Stimulated activated CD8-positive, alpha-beta memory T cell treated with anti-CD3 and anti-CD28 coated beads, Interleukin-12 subunit alpha, Interleukin-12 subunit beta, amount 100 ng/mL, for 24 hours (primary cell): Measurements from ENCODE around the gene ZSWIM6.

Experiments
- DNase-seq: peaks from one replicate; pipeline ENCODE4 v3.0.0-alpha.2; 2020; ENCODE audit errors: extremely low read depth

The ZSWIM6 gene

DNA sequence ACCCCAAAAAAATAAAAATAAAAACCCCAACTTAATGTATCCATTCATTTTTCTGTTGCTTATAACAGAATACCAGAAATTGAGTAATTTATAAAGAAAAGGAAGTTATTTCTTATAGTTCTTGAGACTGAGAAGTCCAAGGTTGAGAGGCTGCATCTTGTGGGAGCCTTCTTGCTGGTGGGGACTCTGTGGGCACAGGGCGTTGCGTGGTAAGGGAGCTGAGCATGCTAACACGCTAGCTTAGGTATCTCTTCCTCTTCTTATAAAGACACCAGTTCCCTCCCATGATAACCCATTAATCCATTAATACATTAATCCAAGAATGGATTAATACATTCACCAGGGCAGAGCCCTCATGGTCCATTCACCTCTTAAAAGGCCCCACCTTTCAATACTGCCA, 150.9 kb downstream of the ZSWIM6 start:
- no peak for DNase-seq

DNA sequence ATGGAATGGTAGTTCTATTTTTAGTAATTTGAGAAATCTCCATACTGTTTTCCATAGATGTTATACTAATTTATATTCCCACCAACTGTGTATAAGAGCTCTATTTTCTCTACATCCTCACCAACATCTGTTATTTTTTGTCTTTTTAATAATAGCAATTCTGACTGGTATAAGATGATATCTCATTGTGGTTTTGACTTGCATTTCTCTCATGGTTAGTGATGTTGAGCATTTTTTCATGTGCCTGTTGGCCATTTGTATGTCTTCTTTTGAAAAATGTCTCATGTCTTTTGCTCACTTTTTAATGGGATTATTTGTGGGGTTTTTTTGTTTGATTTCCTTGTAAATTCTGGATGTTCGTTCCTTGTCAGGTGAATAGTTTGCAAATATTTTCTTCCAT, 154.4 kb downstream of the ZSWIM6 start:
- no peak for DNase-seq

DNA sequence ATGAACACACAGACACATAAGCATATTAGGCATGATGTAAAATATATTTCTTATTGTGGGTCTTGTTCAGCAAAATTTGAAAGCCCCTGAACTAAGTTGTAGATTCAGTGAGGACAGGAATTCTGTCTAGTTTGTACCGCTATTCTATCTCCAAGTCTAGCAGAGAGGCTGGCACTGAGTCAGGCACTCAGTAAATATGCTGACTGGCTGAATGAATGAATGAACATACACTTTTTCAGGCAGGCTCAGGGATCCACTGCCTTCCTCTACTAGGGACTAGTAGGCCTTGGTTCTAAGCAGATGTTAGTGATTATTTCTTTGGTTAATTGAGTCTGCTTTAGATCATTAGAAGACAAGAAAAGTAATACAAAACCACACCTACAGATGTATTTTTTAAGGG, 157.5 kb downstream of the ZSWIM6 start:
- DNase-seq: no peak

DNA sequence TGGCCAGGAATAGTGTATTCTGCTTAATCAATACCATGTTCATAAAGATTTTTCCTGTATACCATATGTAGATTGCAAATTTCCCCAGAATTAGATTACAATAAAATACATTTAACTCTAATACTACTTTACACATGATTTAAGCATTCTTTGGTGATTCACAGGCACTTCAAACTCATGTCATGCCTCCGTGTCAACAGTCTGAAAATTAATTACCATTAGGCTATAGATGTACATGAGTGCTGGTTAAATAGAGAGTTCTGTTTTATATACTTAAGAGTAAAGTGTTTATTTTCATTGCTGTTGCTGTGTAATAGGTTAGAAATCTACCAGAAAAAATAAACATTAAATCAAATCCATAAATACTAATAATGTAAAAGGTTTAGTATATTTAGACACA, 159.8 kb downstream of the ZSWIM6 start:
- no peak for DNase-seq

DNA sequence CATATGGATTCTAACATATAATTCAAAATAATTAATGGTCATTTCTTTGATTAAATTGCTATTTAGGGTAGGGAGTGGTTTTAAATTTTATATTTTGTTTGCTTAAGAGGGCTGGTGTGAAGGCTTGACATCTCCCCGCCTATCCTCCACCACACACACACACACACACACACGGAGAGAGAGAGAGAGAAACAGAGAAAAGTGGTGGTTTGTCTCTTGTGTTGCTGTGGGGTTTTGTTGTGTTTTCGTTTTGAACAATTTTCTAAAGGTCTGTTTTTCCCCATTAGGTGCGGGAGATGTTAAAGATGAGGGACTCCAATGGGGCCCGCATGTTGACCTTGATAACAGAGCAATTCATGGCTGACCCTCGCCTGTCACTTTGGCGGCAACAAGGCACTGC, 161.9 kb downstream of the ZSWIM6 start:
- DNase-seq: no peak

DNA sequence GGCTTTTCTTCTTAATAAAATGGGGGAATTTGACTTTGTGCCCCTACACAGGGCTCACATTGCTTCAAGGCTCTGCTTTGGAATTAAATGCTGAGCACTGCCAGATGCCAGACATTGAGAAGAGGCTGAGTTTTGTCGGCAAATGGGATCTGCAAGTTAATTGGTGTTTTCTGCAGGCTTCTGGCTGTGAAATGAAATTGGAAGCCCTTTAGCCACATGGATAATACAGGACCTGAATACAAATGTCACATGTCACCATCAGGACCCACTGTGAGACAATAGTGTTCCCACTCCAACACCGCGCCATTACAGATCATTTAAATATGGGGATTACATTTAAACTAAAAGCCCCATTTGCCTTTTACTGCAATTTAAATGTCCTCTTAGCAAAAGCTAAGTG, 164.4 kb downstream of the ZSWIM6 start:
- no peak for DNase-seq

DNA sequence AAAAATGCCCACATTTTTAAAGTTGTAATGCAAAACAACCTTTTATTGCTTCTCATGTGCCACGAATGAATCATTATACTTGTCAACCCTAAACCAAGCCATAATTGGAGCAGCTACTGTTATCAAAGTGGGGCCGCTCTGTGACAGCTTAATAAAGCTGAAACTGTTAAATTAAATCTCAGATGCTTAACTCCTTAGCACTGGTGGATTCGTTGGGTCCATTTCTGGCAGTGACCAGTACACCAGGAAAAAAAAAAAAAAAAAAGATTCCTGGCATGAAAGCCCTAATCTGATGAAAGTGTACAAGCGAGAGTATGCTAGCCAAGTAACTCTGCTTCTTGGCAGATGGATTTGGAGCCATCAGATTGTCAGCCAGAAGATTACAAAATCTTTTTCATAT, 164.8 kb downstream of the ZSWIM6 start:
- DNase-seq: no peak

DNA sequence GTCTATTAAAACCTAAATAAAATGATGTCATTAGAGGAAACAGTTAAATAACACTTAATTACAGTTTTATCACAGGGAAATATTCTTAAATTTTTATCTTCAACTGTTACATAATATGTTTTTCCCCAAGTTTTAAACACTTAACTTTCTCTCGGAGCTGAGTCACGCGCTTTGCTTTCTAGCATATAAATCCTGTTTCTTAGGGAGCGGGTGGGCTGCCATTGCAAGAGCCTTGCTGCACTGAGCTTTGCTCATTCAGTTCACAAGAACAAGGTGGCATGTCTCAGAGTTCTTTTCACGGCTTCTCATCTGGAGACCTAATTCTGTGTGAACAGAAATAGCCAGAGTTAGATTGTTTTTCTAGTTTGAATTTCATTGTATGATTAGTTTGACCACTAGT, 166.1 kb downstream of the ZSWIM6 start:
- no peak for DNase-seq

DNA sequence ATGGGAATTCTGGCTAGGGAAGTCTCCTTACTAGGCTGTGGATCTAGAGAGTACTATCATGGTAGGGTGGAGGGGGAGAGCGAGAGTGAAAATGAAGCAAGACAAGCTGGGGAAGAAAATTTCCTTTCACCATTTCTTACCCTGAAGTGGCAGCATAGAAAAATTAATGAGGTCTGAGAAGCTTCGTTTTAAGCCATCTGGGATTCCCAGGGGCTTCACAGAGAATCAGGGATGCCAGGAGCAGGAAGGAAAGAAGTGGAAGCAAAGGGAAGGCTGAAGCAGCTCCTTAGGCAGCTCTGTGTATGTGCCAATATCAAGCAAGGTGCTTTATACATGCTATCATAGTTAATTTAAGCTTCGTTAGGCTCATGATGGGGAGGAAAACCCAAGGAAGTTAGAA, 169.9 kb downstream of the ZSWIM6 start:
- no peak for DNase-seq

DNA sequence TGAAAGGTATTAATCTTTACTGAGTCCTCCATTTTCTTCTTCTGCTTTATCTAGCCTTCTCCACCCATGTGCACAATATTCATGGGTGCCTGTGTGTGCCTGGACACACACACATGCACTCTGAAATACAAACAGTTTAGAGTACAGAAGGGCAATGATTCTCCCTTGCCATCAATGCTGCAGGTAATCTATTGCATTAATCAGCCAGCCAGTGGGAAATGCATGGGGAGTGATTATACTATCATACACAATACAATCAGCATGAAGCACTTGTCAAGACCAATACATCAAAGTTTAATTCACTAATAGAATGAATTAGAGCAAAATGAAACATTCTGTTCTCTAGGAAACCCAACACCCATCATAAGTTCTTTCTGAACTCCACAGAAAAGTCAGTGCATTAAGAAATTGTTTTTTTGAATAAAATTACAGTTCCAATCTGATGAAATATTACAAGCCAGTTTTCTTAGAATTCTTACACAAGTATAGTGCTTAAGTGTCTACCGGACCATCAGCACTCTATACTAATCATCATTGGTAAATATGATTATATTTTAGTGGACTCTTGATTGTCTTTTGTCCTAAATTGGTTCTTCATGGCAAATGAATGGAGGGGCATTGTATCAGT, 172.2 kb downstream of the ZSWIM6 start:
- no peak for DNase-seq

DNA sequence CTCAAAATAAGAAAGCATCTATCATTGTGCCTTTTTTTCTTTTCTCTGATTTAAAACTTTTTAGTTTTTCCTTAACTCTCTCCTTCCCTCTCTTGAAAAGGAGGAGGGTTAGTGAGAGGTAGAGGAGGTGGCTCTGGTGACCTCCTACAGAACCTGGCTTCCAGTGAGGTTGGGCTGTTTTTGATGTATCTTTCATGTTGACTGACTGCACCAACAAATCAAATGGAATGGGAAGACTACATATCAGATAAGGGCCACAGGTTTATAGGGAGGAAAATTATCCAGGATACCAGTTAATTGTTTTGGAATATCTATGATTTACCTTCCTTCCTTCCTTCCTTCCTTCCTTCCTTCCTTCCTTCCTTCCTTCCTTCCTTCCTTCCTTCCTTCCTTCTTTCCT, 173.2 kb downstream of the ZSWIM6 start:
- DNase-seq: no peak

DNA sequence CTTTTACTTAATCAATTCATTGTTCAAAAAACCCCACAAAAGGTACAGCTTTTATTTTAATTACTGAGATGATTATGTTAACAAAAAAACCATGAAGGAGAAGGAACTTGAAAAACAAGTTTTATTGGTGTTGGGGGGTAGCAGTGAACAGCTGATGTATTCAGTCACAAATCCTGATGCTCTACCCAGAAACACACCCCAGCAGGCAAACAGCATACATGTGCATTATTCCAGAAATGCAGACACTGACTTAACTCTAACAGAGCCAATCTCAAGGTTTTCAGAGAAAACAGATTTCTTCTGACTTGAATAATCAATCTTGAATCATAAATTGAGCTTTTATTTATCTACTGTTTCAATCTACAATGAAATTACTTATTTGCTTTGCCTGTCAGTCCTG, 175.2 kb downstream of the ZSWIM6 start:
- no peak for DNase-seq

DNA sequence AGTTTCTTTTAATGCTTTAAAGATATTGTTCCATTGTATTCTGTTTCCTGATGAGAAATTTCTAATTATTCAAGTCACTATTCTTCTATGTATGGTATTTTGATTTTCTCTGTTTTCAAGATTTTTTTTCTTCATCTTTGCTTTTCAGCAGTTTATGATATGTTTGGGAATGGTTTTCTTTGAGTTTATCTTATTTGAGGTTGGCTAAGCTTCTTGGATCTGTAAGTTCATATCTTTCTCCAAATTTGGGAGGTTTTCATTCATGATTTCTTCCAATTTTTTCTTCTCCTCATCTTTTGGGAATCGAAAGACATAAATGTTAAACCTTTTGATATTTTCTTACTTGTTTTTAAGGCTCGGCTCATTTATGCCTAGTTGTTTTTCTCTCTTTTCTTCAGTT, 184.9 kb downstream of the ZSWIM6 start:
- no peak for DNase-seq

DNA sequence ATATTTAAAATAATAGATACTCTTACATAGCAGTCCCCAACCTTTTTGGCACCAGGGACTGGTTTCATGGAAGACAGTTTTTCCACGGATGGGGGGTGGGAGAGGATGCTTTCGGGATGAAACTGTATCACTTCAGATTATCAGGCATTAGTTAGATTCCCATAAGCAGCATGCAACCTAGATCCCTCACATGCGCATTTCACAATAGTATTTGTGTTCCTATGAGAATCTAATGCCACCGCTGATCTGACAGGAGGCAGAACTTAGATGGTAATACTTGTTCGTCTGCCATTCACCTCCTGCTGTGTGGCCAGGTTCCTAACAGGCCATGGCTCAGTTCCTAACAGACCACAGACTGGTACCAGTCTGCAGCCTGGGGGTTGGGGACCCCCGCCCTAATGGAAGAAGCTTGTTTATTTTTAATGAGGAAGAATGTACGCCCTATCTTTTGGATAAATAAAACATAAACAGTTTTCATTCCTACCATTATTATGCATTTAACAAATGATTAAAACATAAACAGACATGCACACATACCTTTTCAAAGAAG, 187.7 kb downstream of the ZSWIM6 start:
- no peak for DNase-seq

DNA sequence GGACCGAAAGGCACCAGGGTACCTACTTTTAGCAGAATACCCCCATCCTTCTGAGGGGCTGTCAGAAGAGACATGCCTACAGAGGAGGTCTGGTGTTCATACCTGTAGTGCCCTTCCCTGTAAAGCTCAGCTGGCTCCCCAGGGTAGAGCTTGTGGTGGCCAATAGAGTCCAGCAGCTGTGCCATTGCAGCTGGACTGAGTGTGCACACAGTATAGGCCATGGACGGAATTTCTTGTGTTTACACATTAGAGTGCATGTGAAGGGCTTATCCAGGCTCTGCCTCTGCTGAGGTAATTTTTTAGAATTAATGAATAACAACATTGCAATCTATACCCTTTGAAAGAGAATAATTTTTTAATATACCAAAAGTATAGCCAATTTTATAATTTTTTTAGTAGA, 191.0 kb downstream of the ZSWIM6 start:
- no peak for DNase-seq

DNA sequence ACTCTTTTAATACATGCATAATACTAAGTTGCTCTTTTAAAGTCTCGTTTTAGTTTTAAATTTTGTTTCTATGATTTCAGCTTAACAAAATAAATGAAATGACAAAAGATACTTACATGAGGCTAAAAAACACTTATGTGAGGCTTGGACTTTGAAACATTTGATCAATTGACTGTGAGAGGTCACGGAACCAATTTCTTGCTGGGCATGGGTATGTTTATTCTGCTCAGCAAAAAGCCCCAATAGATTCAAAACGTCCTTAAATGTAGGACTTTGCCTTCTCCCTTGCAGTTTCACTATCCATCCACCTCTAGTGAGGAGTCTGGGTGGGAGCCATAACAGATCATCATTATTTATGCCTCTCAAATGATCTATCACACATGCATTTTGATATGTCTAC, 191.9 kb downstream of the ZSWIM6 start:
- no peak for DNase-seq

DNA sequence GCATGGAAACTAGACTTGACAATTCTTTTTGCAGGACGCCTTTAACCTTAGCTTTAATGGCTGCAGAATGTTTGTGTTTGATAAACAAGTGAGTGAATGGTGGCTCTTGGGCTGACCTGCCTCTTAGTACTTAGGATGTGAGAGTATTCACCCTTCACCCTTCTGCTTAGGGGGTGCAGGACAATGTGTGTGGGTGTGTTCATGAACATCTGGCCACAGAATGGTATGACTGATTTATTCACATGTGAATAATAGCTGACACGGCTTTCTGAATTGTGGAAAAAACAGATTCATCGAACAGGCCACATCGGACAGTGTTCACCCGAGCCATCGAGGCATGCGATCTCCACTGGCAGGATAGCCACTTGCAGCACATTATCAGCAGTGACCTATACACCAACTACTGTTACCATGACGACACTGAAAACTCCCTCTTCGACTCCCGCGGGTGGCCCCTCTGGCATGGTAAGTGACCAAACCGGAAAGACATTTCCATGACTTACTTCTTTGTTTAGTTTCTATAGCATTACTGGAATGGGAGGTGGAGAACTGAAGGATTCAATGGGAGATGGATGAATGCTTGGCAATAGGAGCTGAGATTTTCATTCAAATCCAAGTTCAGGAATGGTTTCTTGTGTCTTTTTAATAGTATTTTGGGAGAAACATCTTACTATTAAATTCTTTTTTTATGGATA, 193.6 kb downstream of the ZSWIM6 start:
- no peak for DNase-seq

DNA sequence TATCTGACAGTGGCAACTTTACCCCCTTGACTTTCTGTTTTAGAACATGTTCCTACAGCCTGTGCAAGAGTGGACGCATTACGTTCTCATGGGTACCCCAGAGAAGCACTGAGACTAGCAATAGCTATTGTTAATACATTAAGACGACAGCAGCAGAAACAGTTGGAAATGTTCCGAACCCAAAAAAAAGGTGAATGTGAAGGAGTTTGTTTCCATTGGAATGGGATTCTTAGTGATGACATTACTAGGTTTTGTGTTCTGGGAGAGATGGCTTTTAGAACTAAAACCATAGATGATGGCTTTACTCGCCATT, 194.1 kb downstream of the ZSWIM6 start:
- DNase-seq: no peak

DNA sequence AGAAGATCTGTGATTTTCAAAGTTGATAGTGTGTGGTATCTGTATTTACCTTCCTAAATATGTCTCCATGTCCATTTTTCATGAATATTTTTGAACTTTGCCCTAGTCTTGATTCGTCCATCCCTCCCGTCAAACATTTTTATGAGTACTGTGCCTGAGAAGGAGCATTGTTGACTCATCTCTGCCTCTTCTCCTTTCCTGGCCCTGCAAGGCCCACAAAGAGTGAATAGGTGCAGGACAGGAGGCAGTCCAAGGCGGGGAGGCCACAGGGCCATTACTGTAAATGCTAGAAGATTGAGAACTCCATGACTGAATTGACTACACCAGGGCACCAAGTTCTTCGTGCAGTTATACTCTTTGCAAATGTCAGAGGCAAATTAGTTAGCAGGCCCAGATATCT, 200.9 kb downstream of the ZSWIM6 start:
- DNase-seq: no peak

DNA sequence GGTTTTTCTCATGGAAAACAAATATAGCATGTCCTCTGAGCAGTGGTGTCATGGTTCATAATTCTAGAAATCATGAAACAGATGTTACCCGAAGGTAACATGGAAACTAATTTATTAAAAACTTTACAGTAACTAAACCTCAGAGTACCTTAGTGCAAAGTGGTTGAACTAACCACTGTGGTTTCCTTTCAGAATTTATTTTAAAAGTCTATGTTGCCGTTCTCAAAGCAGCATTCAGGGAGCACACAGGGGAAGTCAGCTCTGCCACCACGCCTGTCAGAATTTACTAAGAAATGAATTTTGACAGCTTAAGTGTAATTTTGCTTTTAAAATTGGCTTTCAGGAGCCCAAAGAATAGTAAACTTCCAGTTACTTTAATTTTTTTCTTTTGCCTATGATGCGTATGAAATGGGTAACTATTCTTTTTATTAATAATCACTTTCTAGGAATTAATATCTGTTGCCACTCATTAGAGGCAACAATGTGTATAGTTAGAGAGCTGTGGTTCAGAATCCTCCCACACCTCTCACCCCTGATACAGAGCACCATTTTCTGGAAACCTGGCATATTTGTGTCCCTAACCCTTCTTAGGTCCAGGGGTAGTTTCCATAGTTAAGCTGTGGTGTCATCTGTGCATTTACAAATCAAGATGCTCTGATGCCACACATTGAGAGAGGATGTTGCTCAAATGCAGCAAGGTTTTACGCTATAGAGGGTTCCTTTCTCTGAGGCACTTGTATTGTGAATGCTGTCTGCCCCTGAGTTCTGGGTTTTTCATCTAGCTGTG, 202.6 kb downstream of the ZSWIM6 start:
- no peak for DNase-seq

DNA sequence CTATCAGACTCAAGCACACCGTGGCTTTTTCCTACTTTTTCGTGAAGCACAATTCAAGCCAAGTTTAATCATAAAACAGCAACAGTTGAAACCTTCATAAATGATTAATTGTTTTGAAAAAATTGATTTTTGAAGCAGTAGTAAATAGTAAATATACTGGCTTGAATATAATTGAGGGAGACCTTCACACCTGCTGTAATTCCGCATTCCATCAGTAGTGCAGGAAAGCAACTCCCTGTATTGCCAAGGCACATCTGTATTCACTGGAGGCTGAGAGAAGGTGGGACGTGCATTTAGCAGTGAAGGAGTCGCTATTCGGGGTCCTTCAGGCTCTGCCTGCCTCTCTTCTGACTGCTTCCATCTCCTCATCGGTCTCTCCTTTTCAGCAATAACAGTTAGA, 203.8 kb downstream of the ZSWIM6 start:
- no peak for DNase-seq

DNA sequence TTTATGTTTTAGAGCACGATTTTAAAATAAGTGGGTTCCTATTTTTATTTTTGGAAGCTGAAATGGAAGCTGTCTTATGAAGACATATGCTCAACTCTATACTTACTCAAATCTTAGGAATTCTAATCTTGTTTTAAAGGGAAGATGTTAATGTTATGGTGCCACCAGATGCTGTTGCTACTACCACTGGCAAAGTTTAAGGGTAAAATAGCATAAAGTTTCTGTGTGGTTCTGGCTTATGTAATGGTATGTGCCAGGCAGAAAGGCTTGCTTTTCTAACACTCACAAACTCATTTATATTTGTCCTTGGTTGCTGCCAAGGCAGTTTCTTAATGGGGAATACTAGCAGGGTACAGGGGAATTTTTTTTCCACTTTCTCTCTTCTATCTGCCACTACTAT, 204.9 kb downstream of the ZSWIM6 start:
- no peak for DNase-seq
